ENCODE measurements around the gene OOEP. TPM values are rescaled to one million over a fixed set of nuclear protein-coding genes. Genes with fewer than 3 reads are reported as not detected.

OOEP gene
- total RNA-seq, 3 donors from 2014 or later, result 0.33 TPM; not detected in 2

DNA sequence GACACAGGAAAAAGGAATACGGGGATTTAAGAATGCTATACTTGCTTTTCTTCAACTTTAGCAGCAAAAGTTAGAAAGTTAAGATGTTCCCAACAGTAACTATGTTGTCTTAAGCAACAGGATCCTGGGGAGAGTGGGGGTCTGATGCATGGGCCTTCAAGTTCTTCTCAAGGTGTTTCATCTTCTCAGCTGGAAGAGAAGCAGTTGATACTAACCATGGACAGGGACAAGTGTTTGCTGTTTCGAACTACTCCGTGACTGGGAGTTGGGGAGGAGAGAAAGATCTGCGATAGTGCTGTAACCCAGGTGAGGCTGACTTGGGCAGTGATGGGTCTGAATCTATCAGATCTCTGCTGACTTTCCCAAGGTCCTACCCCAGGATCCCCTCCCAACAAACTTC lies 1.0 kb downstream of the OOEP start:
- H3K4me3 ChIP-seq, result no peak overlapping the region
- TF ChIP-seq, protein P1, sequence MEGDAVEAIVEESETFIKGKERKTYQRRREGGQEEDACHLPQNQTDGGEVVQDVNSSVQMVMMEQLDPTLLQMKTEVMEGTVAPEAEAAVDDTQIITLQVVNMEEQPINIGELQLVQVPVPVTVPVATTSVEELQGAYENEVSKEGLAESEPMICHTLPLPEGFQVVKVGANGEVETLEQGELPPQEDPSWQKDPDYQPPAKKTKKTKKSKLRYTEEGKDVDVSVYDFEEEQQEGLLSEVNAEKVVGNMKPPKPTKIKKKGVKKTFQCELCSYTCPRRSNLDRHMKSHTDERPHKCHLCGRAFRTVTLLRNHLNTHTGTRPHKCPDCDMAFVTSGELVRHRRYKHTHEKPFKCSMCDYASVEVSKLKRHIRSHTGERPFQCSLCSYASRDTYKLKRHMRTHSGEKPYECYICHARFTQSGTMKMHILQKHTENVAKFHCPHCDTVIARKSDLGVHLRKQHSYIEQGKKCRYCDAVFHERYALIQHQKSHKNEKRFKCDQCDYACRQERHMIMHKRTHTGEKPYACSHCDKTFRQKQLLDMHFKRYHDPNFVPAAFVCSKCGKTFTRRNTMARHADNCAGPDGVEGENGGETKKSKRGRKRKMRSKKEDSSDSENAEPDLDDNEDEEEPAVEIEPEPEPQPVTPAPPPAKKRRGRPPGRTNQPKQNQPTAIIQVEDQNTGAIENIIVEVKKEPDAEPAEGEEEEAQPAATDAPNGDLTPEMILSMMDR (IDR thresholded peaks at IDR 0.05), result no peak
- TF ChIP-seq POLR2A (IDR thresholded peaks at IDR 0.05) (no peak), POLR2AphosphoS5 (IDR thresholded peaks at IDR 0.05) (no peak)
- H3K9me3 ChIP-seq, result peaks cover 19 to 21% of the 10 kb centered on the region in 2 donors
- intact Hi-C loops (cut with DNase I; ENCODE audit: low total_unique reads), result no loop called here
- H3K4me1 ChIP-seq, result no peaks in the 10 kb centered on the region
- no peak for DNase-seq (ENCODE audit: low spot score in 2 of 2)
- no peaks in the 10 kb centered on the region for H3K27me3 ChIP-seq
- no peak overlapping the region for H3K27ac ChIP-seq
- no peaks in the 10 kb centered on the region for H3K36me3 ChIP-seq

DNA sequence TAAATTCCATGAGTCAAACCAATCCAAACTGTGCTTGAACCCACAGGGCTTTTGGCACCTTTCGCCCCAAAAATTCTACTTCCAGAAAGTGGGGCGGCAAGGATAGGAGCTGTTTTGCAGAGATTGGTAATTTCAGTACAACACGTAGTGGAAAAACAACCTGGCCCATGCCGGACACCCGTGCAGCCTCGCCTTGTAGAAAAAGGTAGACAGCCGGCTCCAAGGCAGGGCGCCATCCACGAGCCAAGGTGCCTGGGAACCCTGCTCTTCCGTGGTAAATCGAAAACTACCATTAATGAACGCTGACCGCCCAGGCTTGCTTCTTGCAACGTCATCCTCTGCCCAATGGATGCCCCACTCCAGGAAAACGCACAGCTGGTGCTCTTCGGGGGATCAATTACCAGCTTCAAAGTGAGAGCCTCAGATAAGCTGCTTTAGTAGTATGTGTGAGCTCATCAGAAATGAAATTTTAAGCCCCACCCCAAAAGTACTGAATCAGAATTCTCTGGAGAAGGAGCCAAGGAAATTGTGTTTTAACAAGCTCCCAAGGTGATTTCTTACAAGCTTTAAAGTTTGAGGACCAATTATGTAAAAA lies 1.8 kb downstream of the OOEP start:
- H3K4me1 ChIP-seq, result no peaks in the 10 kb centered on the region
- no peak for DNase-seq (ENCODE audit: low spot score in 2 of 2)
- no peaks in the 10 kb centered on the region for H3K36me3 ChIP-seq
- H3K4me3 ChIP-seq, result no peak overlapping the region
- peaks cover 19 to 27% of the 10 kb centered on the region in 2 donors for H3K9me3 ChIP-seq
- intact Hi-C loops (cut with DNase I; ENCODE audit: low total_unique reads), result no loop called here
- no peaks in the 10 kb centered on the region for H3K27me3 ChIP-seq
- TF ChIP-seq POLR2AphosphoS5 (IDR thresholded peaks at IDR 0.05), result no peak
- no peak for TF ChIP-seq POLR2A (IDR thresholded peaks at IDR 0.05)
- TF ChIP-seq, protein P1 (IDR thresholded peaks at IDR 0.05), result no peak
- no peak overlapping the region for H3K27ac ChIP-seq

- TF ChIP-seq, protein P1 (IDR thresholded peaks at IDR 0.05), result no peak
- TF ChIP-seq POLR2A (IDR thresholded peaks at IDR 0.05), result no peak
- no peak for TF ChIP-seq POLR2AphosphoS5 (IDR thresholded peaks at IDR 0.05)
- no peak overlapping the region for H3K27ac ChIP-seq
- H3K4me1 ChIP-seq, result no peaks in the 10 kb centered on the region
- no peak overlapping the region for H3K4me3 ChIP-seq
- H3K27me3 ChIP-seq, result no peaks in the 10 kb centered on the region
- H3K36me3 ChIP-seq, result no peaks in the 10 kb centered on the region
- H3K9me3 ChIP-seq, result peaks cover 0 to 15% of the 10 kb centered on the region in 2 donors
- intact Hi-C loops (cut with DNase I; ENCODE audit: low total_unique reads), result no loop called here
- no peak for DNase-seq (ENCODE audit: low spot score in 2 of 2)
Observed at GRCh38 chr6:73364549-73364948, 5.1 kb downstream of the OOEP start.

DNA sequence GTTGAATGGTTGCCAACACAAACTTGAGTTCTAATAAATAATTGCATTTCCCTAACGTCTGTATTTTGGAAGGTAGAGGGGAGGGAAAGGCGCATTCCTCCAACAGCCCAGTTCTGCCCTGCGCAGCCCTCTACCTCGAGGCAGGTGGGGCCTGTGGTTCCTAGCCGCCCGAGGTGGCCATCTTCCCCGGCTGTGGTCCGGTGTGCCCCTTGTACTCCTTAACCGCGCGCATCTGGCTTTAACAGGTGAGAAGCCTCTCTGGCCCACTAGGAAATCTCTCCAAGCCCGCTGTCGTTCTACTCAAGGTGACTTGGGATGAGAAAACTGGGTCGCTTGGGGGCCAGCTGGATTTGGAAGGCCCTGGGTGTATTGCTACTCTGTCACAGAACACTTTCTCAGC lies 5.6 kb downstream of the OOEP start:
- Histone ChIP-seq H3K36me3 (no peaks in the 10 kb centered on the region), H3K9me3 (peaks cover 0 to 15% of the 10 kb centered on the region in 2 donors), H3K27ac (no peak overlapping the region), H3K4me3 (no peak overlapping the region), H3K4me1 (no peaks in the 10 kb centered on the region), H3K27me3 (no peaks in the 10 kb centered on the region)
- no peak for TF ChIP-seq POLR2AphosphoS5 (IDR thresholded peaks at IDR 0.05)
- TF ChIP-seq POLR2A (IDR thresholded peaks at IDR 0.05), result no peak
- TF ChIP-seq, protein P1 (IDR thresholded peaks at IDR 0.05), result no peak
- no peak for DNase-seq (ENCODE audit: low spot score in 2 of 2)
- intact Hi-C loops (cut with DNase I; ENCODE audit: low total_unique reads), result no loop called here

GRCh38 chr6:73363537-73363875 lies 6.2 kb downstream of the OOEP start:
- H3K27me3 ChIP-seq, result no peaks in the 10 kb centered on the region
- TF ChIP-seq POLR2AphosphoS5 (IDR thresholded peaks at IDR 0.05) (no peak), POLR2A (IDR thresholded peaks at IDR 0.05) (no peak)
- TF ChIP-seq, protein P1 (IDR thresholded peaks at IDR 0.05), result no peak
- no peaks in the 10 kb centered on the region for H3K4me1 ChIP-seq
- H3K36me3 ChIP-seq, result no peaks in the 10 kb centered on the region
- no peak overlapping the region for H3K4me3 ChIP-seq
- peaks cover 0 to 15% of the 10 kb centered on the region in 2 donors for H3K9me3 ChIP-seq
- intact Hi-C loops (cut with DNase I; ENCODE audit: low total_unique reads), result no loop called here
- H3K27ac ChIP-seq, result no peak overlapping the region
- DNase-seq (ENCODE audit: low spot score in 2 of 2), result no peak

Measured in breast epithelium (tissue), 4 donors.